ENCODE results near the gene SLC18A2. TPM values are rescaled to one million over a fixed set of nuclear protein-coding genes. Genes with fewer than 3 reads are reported as not detected.

Gene SLC18A2
- total and polyA plus RNA-seq, 2 experiments from 2014 or later: 0.91 TPM; not detected in 1

- Histone ChIP-seq H3K27ac (no peak overlapping the region), H3K27me3 (replicated peaks; ENCODE audit: insufficient read depth) (no peaks in the 10 kb centered on the region), H3K9ac (no peak overlapping the region), H4K20me1 (ENCODE audit: insufficient read depth) (peaks cover 22% of the 10 kb centered on the region; the same call in 1 of the 2 replicates), H3F3A (ENCODE audit: insufficient read depth) (peaks cover 6% of the 10 kb centered on the region; the same call in 1 of the 2 replicates), H3K9me3 (ENCODE audit: low read depth) (no peaks in the 10 kb centered on the region), H3K4me1 (ENCODE audit: insufficient read depth) (no peaks in the 10 kb centered on the region), H3K9me2 (ENCODE audit: insufficient read depth) (no peaks in the 10 kb centered on the region), H3K79me2 (ENCODE audit: insufficient read depth) (peaks cover 99% of the 10 kb centered on the region), H3K4me2 (ENCODE audit: unreplicated experiment) (no peak overlapping the region), H3K36me3 (ENCODE audit: low read depth) (peaks cover 3% of the 10 kb centered on the region; the same call in 1 of the 2 replicates), H2AFZ (no peak overlapping the region), H3K4me3 (no peak overlapping the region)
- in situ Hi-C loops (cut with MboI): no loop called here
- no peak for DNase-seq
- TF ChIP-seq EZH2phosphoT487 (IDR thresholded peaks at IDR 0.05; ENCODE audit: insufficient read depth, low read depth): no peak
- no peak for TF ChIP-seq EZH2 (IDR thresholded peaks at IDR 0.05; ENCODE audit: insufficient read depth, poor library complexity, severe bottlenecking)
- WGBS, 2 experiments (ENCODE audit: low coverage in 1 of 2, low lambda C conversion rate in 2 of 2, missing lambda C conversion rate in 2 of 2): 68 to 74% methylated on average over 4 of the region's 4 CpGs
Observed at GRCh38 chr10:117322260-117322659, 81.3 kb downstream of the SLC18A2 start.

GRCh38 chr10:117324367-117324766, 83.5 kb downstream of the SLC18A2 start:
- H4K20me1 ChIP-seq (ENCODE audit: insufficient read depth): peaks cover 13% of the 10 kb centered on the region; the same call in 1 of the 2 replicates
- TF ChIP-seq EZH2phosphoT487 (IDR thresholded peaks at IDR 0.05; ENCODE audit: insufficient read depth, low read depth) (no peak), EZH2 (IDR thresholded peaks at IDR 0.05; ENCODE audit: insufficient read depth, poor library complexity, severe bottlenecking) (no peak)
- H3K27me3 ChIP-seq (replicated peaks; ENCODE audit: insufficient read depth): no peaks in the 10 kb centered on the region
- in situ Hi-C loops (cut with MboI): no loop called here
- no peaks in the 10 kb centered on the region for H3K36me3 ChIP-seq (ENCODE audit: low read depth)
- H3K4me2 ChIP-seq (ENCODE audit: unreplicated experiment): no peak overlapping the region
- no peak overlapping the region for H3K27ac ChIP-seq
- peaks cover 6% of the 10 kb centered on the region; the same call in 1 of the 2 replicates for H3F3A ChIP-seq (ENCODE audit: insufficient read depth)
- no peak overlapping the region for H3K4me3 ChIP-seq
- no peaks in the 10 kb centered on the region for H3K9me2 ChIP-seq (ENCODE audit: insufficient read depth)
- no peaks in the 10 kb centered on the region for H3K4me1 ChIP-seq (ENCODE audit: insufficient read depth)
- DNase-seq: no peak
- no peaks in the 10 kb centered on the region for H3K9me3 ChIP-seq (ENCODE audit: low read depth)
- 81 to 88% methylated on average over 2 of the region's 2 CpGs for WGBS, 2 experiments (ENCODE audit: low coverage in 1 of 2, low lambda C conversion rate in 2 of 2, missing lambda C conversion rate in 2 of 2)
- H2AFZ ChIP-seq: no peak overlapping the region
- no peak overlapping the region for H3K9ac ChIP-seq
- H3K79me2 ChIP-seq (ENCODE audit: insufficient read depth): peaks cover 99% of the 10 kb centered on the region

- Histone ChIP-seq H3K9me3 (ENCODE audit: low read depth) (no peaks in the 10 kb centered on the region), H3K4me1 (ENCODE audit: insufficient read depth) (no peaks in the 10 kb centered on the region), H3K9me2 (ENCODE audit: insufficient read depth) (no peaks in the 10 kb centered on the region), H3K4me2 (ENCODE audit: unreplicated experiment) (no peak overlapping the region), H3K79me2 (ENCODE audit: insufficient read depth) (peaks cover 99% of the 10 kb centered on the region), H4K20me1 (ENCODE audit: insufficient read depth) (peaks cover 12% of the 10 kb centered on the region; the same call in 1 of the 2 replicates), H3K27me3 (replicated peaks; ENCODE audit: insufficient read depth) (no peaks in the 10 kb centered on the region), H3K27ac (no peak overlapping the region), H3K9ac (no peak overlapping the region), H3F3A (ENCODE audit: insufficient read depth) (no peaks in the 10 kb centered on the region), H2AFZ (no peak overlapping the region), H3K36me3 (ENCODE audit: low read depth) (no peaks in the 10 kb centered on the region), H3K4me3 (no peak overlapping the region)
- TF ChIP-seq EZH2phosphoT487 (IDR thresholded peaks at IDR 0.05; ENCODE audit: insufficient read depth, low read depth) (no peak), EZH2 (IDR thresholded peaks at IDR 0.05; ENCODE audit: insufficient read depth, poor library complexity, severe bottlenecking) (no peak)
- in situ Hi-C loops (cut with MboI): no loop called here
- no peak for DNase-seq
Observed at GRCh38 chr10:117327262-117327661, 86.3 kb downstream of the SLC18A2 start.

Other genes with a start within 250 kb of the SLC18A2 start
- gene SHTN1, start 235.9 kb upstream of the SLC18A2 start, total RNA-seq (2014; rRNA removed; shearing (Covaris generic)): 0.86 and 1.6 TPM in 2 replicates
- gene SHTN1, start 235.9 kb upstream of the SLC18A2 start, polyA plus RNA-seq (2016; fragmentation: Nextera tagmentation; extraction: Ambion mirVana): 3.2 and 3.5 TPM in 2 replicates
- gene VAX1, start 102.8 kb upstream of the SLC18A2 start, total RNA-seq (2014; rRNA removed; shearing (Covaris generic)): not detected in 2 replicates
- gene VAX1, start 102.8 kb upstream of the SLC18A2 start, polyA plus RNA-seq (2016; fragmentation: Nextera tagmentation; extraction: Ambion mirVana): not detected in 2 replicates
- gene KCNK18, start 43.6 kb upstream of the SLC18A2 start, total RNA-seq (2014; rRNA removed; shearing (Covaris generic)): not detected in 2 replicates
- gene KCNK18, start 43.6 kb upstream of the SLC18A2 start, polyA plus RNA-seq (2016; fragmentation: Nextera tagmentation; extraction: Ambion mirVana): not detected in 2 replicates
- 19.7 and 20.1 TPM in 2 replicates for gene PDZD8, start 134.3 kb downstream of the SLC18A2 start, total RNA-seq (2014; rRNA removed; shearing (Covaris generic))
- 13.8 and 14.4 TPM in 2 replicates for gene PDZD8, start 134.3 kb downstream of the SLC18A2 start, polyA plus RNA-seq (2016; fragmentation: Nextera tagmentation; extraction: Ambion mirVana)